ENCODE results near the gene RTN1.

GRCh38 chr14:59832653-59833294, 37.8 kb downstream of the RTN1 start:
- TF ChIP-seq EZH2 (IDR thresholded peaks at IDR 0.05; ENCODE audit: insufficient read depth, poor library complexity, severe bottlenecking): no peak
- no peak for TF ChIP-seq EZH2phosphoT487 (IDR thresholded peaks at IDR 0.05; ENCODE audit: insufficient read depth, low read depth)

Measured in GM23248 (cell line).